Activated naive CD8-positive, alpha-beta T cell treated with anti-CD3 and anti-CD28 coated beads, Interleukin-2, amount 10 ng/mL, durations not matched to agents 7 days and 5 days (primary cell): ENCODE data around the gene CES3. TPM values are rescaled to one million over a fixed set of nuclear protein-coding genes. Genes with fewer than 3 reads are reported as not detected.
"Not testable (repeated sequence)": the region's sequence is repeated elsewhere in the genome, so short reads cannot be mapped to it uniquely, and the experiment has no call there.

Experiments used
- ATAC-seq: fragments of 150-1000 bp; cut with Tn5 transposase; one replicate; pipeline ENCODE4 v1.10.0; 2021; ENCODE audit warnings: low read depth, moderate library complexity
- POLR2A ChIA-PET: fragments of 350-600 bp; sonication (Branson Sonifier 250); formaldehyde crosslinking; loops from one replicate; lab custom pipeline; 2021; ENCODE audit warnings: antibody characterized with exemption; lab: Charles Lee
- DNase-seq: peaks from one replicate; pipeline ENCODE4 v3.0.0; 2021
- H3K27ac Mint-ChIP-seq: one replicate; pipeline ENCODE4 v1.8.0; 2022; ENCODE audit warnings: mild to moderate bottlenecking, mixed read lengths
- H3K27me3 Mint-ChIP-seq: one replicate; pipeline ENCODE4 v1.8.0; 2022; ENCODE audit warnings: mild to moderate bottlenecking, moderate library complexity, mixed read lengths
- H3K36me3 Mint-ChIP-seq: one replicate; pipeline ENCODE4 v1.8.0; 2021; ENCODE audit warnings: mild to moderate bottlenecking, mixed read lengths
- H3K4me1 Mint-ChIP-seq: one replicate; pipeline ENCODE4 v1.8.0; 2021; ENCODE audit warnings: mixed read lengths
- H3K4me3 Mint-ChIP-seq: one replicate; pipeline ENCODE4 v1.8.0; 2022; ENCODE audit warnings: mild to moderate bottlenecking, moderate library complexity, mixed read lengths
- H3K9me3 Mint-ChIP-seq: one replicate; pipeline ENCODE4 v1.8.0; 2021; ENCODE audit warnings: mixed read lengths
- total RNA-seq, 2 experiments: library from RNA; stranded (reverse); gene quantifications; one replicate each; pipeline ENCODE4 v1.2.3, GENCODE V29; 2021

The CES3 gene
- total RNA-seq, 2 experiments from 2014 or later: 4.8 to 8.3 TPM

DNA sequence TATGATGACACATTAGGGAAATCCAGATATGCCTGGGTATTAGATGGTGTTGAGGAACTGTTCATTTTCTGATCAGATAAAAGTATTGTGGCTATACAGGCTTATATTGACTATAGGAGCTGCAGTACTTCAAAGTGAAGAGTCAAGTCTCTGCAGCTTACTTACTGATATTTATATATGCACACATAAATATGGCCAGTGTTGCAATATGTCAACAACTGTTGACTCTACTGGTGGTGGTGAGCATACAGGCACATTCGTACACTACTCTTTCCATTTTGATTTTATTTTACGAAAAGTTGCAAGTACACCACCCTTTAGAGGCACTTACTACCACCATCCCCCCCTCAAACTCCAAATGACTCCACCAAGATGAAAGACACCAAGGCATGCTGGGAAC is 29.4 kb upstream of the CES3 start:
- Mint-ChIP-seq H3K9me3 (no peaks in the 10 kb centered on the region), H3K27ac (no peak overlapping the region), H3K27me3 (no peaks in the 10 kb centered on the region), H3K36me3 (peaks cover 14% of the 10 kb centered on the region), H3K4me3 (no peak overlapping the region), H3K4me1 (peaks cover 35% of the 10 kb centered on the region)
- DNase-seq (no peak), ATAC-seq (no peak)
- POLR2A ChIA-PET: interaction anchor here (1.4 kb wide), 1 partner anchor 37 kb away, joined by 4 read pairs; no protein-coding TSS in a partner anchor

DNA sequence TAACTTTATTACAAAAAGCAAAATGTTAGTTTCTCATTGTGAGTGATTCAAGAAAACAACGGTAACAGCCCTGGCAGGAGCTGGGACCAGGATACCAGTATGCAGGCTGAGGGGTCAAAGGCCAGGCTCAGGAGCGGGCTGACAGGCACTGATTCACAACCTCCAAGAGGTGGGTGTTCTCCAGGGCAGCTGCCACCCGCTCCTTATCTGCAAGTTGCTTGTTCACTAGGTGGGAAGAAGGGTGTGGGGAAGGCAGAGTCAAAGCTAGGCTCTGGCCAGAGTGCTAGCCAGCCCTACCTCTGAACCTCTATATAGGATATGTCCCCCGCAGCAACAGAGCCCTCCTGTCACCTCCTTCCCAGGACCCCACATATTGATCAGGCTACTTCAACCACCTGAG is 29.0 kb upstream of the CES3 start:
- POLR2A ChIA-PET: interaction anchor here (1.4 kb wide), 1 partner anchor 37 kb away, joined by 4 read pairs; no protein-coding TSS in a partner anchor
- H3K27ac Mint-ChIP-seq: no peak overlapping the region
- no peaks in the 10 kb centered on the region for H3K9me3 Mint-ChIP-seq
- peaks cover 14% of the 10 kb centered on the region for H3K36me3 Mint-ChIP-seq
- peaks cover 37% of the 10 kb centered on the region for H3K4me1 Mint-ChIP-seq
- DNase-seq (no peak), ATAC-seq (no peak)
- H3K27me3 Mint-ChIP-seq: no peaks in the 10 kb centered on the region
- peak overlapping the region; percentile 97 for H3K4me3 Mint-ChIP-seq

DNA sequence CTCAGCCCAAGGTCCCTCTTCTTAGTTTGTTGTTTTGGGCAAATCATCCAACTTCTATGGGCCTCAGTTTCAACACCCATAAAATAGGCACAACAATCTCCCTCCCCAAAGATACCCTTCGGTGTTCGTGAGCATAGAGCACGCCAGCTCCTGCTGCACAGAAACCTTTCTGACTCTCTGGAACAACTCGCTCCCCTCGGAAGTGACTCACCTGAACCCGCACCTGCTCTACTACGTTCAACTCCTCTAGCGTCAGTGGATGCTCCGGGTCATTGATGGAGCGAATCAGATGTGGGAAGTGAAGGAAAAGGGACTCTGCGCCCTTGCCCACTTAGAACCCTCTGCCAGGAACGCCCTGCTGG is 27.3 kb upstream of the CES3 start:
- peaks cover 14% of the 10 kb centered on the region for H3K36me3 Mint-ChIP-seq
- ATAC-seq: peak; percentile 43
- POLR2A ChIA-PET: interaction anchor here (0.6 to 1.9 kb wide), 5 partner anchors 13 to 202 kb away, joined by 3 to 6 read pairs (median 4); no protein-coding TSS in a partner anchor
- peak overlapping the region; percentile 97 for H3K4me3 Mint-ChIP-seq
- peaks cover 34% of the 10 kb centered on the region for H3K4me1 Mint-ChIP-seq
- DNase-seq: no peak
- H3K27ac Mint-ChIP-seq: peak overlapping the region; percentile 96
- no peaks in the 10 kb centered on the region for H3K9me3 Mint-ChIP-seq
- H3K27me3 Mint-ChIP-seq: no peaks in the 10 kb centered on the region

DNA sequence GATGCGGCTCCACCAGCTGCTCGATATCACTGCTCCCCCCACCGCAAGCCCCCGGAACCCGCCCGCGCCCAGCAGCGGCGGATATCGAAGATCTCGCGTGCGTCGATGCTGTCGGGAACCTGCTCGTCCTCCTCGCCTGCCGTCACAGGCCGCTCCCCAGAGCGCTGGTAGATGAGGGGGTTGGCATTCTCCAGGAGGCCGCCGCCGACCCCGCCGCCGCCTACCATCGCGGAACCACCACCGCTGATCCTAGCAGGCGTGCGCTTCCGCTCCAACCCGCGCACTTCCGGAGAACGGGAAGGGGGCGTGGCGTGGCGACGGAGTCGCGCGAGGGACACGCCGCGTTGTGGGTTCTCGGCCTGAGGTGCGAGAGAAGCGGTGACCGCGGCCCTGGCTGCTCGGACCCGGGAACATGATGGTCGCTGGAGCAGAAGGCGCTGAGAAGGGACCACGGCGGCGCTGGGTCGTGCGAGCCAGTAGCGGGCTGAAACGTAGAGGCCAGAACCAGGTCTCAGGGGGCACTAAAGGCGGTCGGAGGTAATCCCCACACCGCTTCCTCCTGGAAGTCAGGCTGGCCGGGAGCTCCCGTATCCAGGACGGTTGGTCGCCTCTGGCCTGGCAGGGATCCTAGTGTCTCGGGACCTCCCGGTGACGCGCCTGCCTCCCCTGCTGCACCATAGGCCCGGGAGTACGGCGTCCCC is 26.8 kb upstream of the CES3 start, which contains the start of gene CIAO2B:
TSS of gene CIAO2B (minus strand) at position 265 of the 701 bp plus-strand sequence. CDS start at position 227, 38 bp downstream.
- DNase-seq: peak; percentile 94
- Mint-ChIP-seq H3K27ac (peak within 1 kb of the TSS; percentile 96), H3K27me3 (no peaks in the 10 kb centered on the region), H3K9me3 (no peaks in the 10 kb centered on the region), H3K4me1 (peaks cover 34% of the 10 kb centered on the region), H3K4me3 (peak within 1 kb of the TSS; percentile 97), H3K36me3 (peaks cover 14% of the 10 kb centered on the region)
- ATAC-seq: peak; percentile 84
- POLR2A ChIA-PET: interaction anchor here (0.6 to 1.9 kb wide), 4 partner anchors 9 to 547 kb away, joined by 3 to 4 read pairs (median 3); partner anchors contain the start of gene ATP6V0D1

DNA sequence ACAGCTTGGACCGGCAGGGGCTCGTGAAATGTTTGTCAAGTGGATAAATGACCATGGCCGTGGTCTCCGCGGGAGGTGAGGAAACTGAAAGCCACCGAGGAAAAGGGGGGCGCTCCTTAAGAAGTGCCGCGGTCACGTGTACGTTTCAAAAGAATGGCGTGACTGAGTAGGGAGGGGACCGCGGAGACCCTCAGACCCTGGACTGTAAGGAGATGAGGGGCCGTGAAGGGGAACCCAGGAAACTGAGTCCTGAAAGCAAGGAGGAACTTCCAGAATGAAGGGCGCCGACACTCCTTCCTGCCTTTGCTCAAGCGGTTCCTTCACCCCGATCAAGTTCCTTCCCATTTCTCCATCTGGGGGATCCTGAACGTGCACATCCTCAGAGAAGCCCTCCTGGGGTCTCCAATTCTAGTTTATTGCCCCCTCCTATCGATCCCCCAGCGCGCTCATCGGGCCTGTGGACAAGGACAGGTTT is 26.2 kb upstream of the CES3 start:
- peaks cover 34% of the 10 kb centered on the region for H3K4me1 Mint-ChIP-seq
- ATAC-seq, DNase-seq, H3K27me3 Mint-ChIP-seq, H3K9me3 Mint-ChIP-seq: not testable (repeated sequence)
- POLR2A ChIA-PET: interaction anchor here (0.6 to 1.0 kb wide), 2 partner anchors 9 to 546 kb away, joined by 3 read pairs; partner anchors contain the start of gene ATP6V0D1
- peak overlapping the region; percentile 96 for H3K27ac Mint-ChIP-seq
- H3K36me3 Mint-ChIP-seq: peaks cover 14% of the 10 kb centered on the region
- H3K4me3 Mint-ChIP-seq: peak overlapping the region; percentile 97

DNA sequence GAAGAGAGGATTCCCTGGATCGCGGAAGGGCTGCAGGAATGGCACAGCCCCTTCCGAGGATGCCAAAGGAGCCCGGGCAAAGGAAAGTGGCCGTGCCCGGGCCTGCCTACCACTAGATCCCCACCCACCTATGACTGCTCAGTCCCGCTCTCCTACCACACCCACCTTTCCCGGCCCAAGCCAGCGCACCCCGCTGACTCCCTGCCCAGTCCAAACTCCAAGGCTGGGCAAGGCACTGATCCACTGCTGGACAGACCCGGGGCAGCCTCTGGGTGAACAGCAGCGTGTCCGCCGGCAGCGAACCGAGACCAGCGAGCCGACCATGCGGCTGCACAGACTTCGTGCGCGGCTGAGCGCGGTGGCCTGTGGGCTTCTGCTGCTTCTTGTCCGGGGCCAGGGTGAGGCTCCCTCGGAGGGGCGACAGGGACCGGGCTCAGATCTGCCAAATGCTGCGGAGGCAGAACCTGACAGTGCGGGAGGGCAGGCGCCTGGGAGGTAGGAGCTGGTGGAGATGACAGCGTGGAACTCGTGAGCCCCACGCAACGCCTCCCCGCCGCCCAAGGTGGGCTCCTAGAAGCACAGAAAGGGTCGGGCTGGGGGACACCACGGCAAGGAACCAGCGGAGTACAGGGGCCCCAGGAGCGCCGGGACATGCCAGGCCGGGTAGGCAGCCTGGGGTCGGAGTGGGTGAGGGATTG is 25.6 kb upstream of the CES3 start, which contains the start of gene CES2:
TSS of gene CES2 (plus strand) at position 203 of the 698 bp plus-strand sequence. CDS start at position 323, 120 bp downstream.
- Mint-ChIP-seq H3K36me3 (peaks cover 14% of the 10 kb centered on the region), H3K4me3 (peak within 1 kb of the TSS; percentile 97), H3K9me3 (no peaks in the 10 kb centered on the region), H3K27ac (peak within 1 kb of the TSS; percentile 96), H3K4me1 (peaks cover 34% of the 10 kb centered on the region), H3K27me3 (no peaks in the 10 kb centered on the region)
- DNase-seq (no peak), ATAC-seq (no peak)
- POLR2A ChIA-PET: interaction anchor here (1.0 kb wide), 1 partner anchor 8 kb away, joined by 3 read pairs; no protein-coding TSS in a partner anchor

DNA sequence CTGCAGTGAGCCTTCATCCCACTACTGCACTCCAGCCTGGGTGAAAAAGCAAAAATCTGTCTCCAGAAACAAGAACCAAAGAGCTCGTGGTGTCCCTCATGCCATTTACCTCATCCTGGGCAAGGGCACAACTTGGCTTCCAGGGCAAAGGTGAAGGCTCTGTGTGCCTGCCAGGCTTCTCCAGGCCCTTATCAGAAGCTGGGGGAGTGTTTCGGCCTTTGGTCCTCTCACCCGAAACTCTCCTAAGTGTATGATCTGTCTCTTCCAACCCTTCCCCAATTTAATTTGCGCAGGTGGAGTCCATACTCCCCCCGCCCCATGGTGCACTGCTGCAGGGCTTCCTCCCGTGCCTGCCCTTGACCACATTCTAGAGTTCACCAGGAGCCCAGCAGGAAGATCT is 24.6 kb upstream of the CES3 start:
- H3K9me3 Mint-ChIP-seq: no peaks in the 10 kb centered on the region
- DNase-seq: no peak
- peaks cover 34% of the 10 kb centered on the region for H3K4me1 Mint-ChIP-seq
- H3K27me3 Mint-ChIP-seq: no peaks in the 10 kb centered on the region
- POLR2A ChIA-PET: interaction anchor here (0.6 to 1.0 kb wide), 2 partner anchors 18 to 109 kb away, joined by 3 to 5 read pairs; partner anchors contain the start of gene CDH16
- ATAC-seq: no peak
- H3K27ac Mint-ChIP-seq: peak overlapping the region; percentile 56
- H3K4me3 Mint-ChIP-seq: peak overlapping the region; percentile 21
- peaks cover 15% of the 10 kb centered on the region for H3K36me3 Mint-ChIP-seq

DNA sequence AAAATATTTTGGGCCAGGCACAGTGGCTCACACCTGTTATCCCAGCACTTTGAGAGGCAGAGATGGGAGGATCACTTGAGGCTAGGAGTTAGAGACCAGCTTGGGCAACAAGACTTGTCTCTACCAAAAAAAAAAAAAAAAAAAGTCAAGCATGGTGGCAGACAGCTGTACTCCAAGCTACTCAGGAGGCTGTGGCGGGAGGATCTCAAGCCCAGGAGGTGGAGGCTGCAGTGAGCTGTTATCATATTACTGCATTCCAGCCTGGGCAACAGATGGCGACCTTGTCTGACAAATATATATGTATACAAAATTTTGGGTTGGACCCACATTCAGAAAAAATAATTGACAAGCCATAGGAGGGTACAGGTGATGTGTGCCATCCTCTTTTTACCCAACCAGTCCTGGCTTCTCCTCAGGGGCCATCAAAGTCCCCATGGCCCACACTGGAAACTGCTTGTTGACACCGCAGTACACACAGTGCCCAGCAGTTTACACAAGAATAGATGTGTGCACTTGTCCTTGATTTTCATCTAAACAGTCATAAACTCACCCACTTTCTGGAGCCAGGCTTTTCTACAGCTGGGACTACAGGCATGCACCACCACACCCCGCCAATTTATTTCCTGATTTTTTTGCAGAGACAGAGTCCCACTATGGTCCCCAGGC is 24.0 kb upstream of the CES3 start:
- Mint-ChIP-seq H3K36me3 (peaks cover 17% of the 10 kb centered on the region), H3K4me1 (peaks cover 33% of the 10 kb centered on the region), H3K4me3 (no peak overlapping the region), H3K27me3 (no peaks in the 10 kb centered on the region), H3K27ac (peak overlapping the region; percentile 56), H3K9me3 (no peaks in the 10 kb centered on the region)
- no peak for ATAC-seq
- DNase-seq: no peak
- POLR2A ChIA-PET: interaction anchor here (0.6 to 1.0 kb wide), 3 partner anchors 19 to 204 kb away, joined by 3 to 5 read pairs (median 4); partner anchors contain the start of gene CDH16

DNA sequence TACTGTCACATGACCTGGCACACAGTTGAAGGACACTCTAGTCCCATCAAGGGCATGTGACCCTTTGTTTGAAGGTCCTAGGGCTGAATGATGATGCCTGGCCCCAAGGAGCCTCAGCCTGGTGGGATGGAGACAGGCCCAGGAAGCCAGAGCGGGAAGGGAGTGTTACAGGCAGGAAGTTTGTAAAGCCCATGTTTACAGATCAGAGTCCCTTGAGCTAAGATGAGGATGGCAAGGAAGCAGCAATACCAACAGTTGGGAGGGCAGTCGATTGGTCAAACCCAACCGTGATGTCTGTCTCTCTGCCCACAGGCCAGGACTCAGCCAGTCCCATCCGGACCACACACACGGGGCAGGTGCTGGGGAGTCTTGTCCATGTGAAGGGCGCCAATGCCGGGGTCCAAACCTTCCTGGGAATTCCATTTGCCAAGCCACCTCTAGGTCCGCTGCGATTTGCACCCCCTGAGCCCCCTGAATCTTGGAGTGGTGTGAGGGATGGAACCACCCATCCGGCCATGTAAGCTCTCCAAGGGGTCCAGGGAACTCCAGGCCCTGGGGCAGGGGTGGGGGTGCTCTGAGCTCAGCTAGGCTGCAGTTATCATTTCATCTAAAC is 23.2 kb upstream of the CES3 start:
- POLR2A ChIA-PET: no interaction called here
- DNase-seq: no peak
- H3K36me3 Mint-ChIP-seq: peaks cover 15% of the 10 kb centered on the region
- H3K4me3 Mint-ChIP-seq: no peak overlapping the region
- H3K4me1 Mint-ChIP-seq: peaks cover 27% of the 10 kb centered on the region
- no peaks in the 10 kb centered on the region for H3K9me3 Mint-ChIP-seq
- ATAC-seq: no peak
- no peaks in the 10 kb centered on the region for H3K27me3 Mint-ChIP-seq
- no peak overlapping the region for H3K27ac Mint-ChIP-seq

DNA sequence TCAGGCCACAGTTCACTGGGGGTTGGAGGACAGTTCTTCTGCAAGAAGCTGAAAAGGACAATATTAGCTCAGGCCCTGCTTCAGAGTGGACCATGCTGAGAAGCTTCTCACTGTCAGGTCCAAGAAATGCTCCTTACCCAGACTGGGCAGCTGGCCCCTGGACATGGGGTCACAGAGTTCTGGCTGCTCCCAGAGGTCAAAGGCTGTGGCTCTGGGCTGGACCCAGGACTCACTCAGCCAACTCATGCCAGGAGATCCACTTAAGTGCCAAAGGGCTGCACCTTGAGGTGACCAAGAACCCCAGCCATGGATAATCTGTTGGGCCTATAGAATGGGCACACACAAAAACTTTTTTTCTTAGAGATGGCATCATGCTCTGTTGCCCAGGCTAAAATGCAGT is 21.7 kb upstream of the CES3 start:
- Mint-ChIP-seq H3K27ac (no peak overlapping the region), H3K36me3 (peaks cover 8% of the 10 kb centered on the region)
- ATAC-seq: no peak

DNA sequence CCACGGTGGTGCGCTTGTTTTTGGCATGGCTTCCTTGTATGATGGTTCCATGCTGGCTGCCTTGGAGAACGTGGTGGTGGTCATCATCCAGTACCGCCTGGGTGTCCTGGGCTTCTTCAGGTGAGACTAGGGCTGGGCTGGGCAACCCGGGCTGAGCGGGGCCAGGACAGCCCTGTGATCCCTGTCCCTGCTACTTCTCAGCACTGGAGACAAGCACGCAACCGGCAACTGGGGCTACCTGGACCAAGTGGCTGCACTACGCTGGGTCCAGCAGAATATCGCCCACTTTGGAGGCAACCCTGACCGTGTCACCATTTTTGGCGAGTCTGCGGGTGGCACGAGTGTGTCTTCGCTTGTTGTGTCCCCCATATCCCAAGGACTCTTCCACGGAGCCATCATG is 20.8 kb upstream of the CES3 start:
- Mint-ChIP-seq H3K9me3 (no peaks in the 10 kb centered on the region), H3K4me1 (peaks cover 14% of the 10 kb centered on the region), H3K27ac (no peak overlapping the region), H3K4me3 (no peak overlapping the region), H3K27me3 (no peaks in the 10 kb centered on the region), H3K36me3 (peaks cover 7% of the 10 kb centered on the region)
- ATAC-seq: no peak
- DNase-seq: no peak
- POLR2A ChIA-PET: no interaction called here

More for the DNA sequence above, 21.7 kb upstream of the CES3 start:
- no peak overlapping the region for H3K4me3 Mint-ChIP-seq
- H3K9me3 Mint-ChIP-seq: no peaks in the 10 kb centered on the region
- H3K4me1 Mint-ChIP-seq: peaks cover 17% of the 10 kb centered on the region
- DNase-seq: no peak
- POLR2A ChIA-PET: no interaction called here
- no peaks in the 10 kb centered on the region for H3K27me3 Mint-ChIP-seq

DNA sequence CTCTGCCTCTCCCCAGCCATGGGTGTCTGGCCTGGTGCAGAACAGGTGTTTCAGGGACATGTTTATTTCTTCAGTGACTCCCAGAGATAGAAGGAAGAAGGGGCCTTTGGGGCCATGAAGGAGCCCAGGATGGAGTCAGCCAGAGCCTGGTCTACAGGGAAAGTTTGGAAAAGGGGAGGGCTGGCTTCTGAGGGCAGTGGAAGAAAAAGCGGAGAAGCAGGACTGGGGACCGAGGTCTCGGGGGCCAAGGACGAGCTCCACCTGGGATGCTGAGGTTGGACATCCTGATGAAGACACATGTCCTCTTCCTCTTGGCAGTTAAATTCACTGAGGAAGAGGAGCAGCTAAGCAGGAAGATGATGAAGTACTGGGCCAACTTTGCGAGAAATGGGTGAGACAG is 18.1 kb upstream of the CES3 start:
- Mint-ChIP-seq H3K4me1 (peaks cover 3% of the 10 kb centered on the region), H3K36me3 (peaks cover 7% of the 10 kb centered on the region), H3K27ac (no peak overlapping the region), H3K4me3 (no peak overlapping the region), H3K9me3 (no peaks in the 10 kb centered on the region), H3K27me3 (no peaks in the 10 kb centered on the region)
- POLR2A ChIA-PET: interaction anchor here (0.6 to 0.9 kb wide), 2 partner anchors 8 to 130 kb away, joined by 3 read pairs; partner anchors contain the start of gene CIAO2B
- no peak for ATAC-seq
- no peak for DNase-seq
